ENCODE data around the gene CCDC50.

Gene CCDC50

DNA sequence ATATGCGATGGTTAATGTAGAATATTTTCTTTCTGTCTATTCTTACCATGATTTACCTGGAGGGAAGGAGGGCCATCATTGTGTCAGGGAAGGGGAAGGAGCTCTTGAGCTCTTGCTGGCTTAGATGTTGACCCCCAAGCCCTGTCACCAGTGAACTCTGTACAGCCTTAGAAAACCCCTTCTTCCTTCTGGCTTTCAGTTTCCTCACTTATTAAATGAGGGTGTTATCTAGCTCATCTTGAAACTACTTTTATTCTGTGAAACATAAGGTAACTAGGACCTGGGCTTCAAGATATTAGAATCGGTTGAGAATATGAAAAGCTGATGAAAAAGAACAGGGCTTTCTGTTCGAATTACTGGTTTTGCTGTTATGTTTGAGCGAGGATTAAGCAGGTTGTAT, 26.2 kb downstream of the CCDC50 start:
- Histone ChIP-seq H2AFZ (ENCODE audit: low read depth, low read length) (no peak overlapping the region), H3K9me3 (ENCODE audit: insufficient read depth, low read length, severe bottlenecking) (no peaks in the 10 kb centered on the region), H3K4me1 (ENCODE audit: insufficient read depth, low read length) (no peaks in the 10 kb centered on the region), H3K4me2 (ENCODE audit: insufficient read depth, low read length) (no peak overlapping the region), H3K27ac (ENCODE audit: low read length) (no peak overlapping the region), H3K79me2 (ENCODE audit: insufficient read depth, low read length) (no peaks in the 10 kb centered on the region), H3K4me3 (ENCODE audit: low read depth in 1 of 2, low read length in 2 of 2) (no peak overlapping the region), H4K20me1 (ENCODE audit: insufficient read depth, low read length) (no peaks in the 10 kb centered on the region), H3K9ac (ENCODE audit: low read depth, low read length) (no peak overlapping the region), H3K36me3 (ENCODE audit: insufficient read depth, low read length) (no peaks in the 10 kb centered on the region), H3K27me3 (ENCODE audit: insufficient read depth, low read length, poor library complexity) (no peaks in the 10 kb centered on the region)
- DNase-seq (no peak), ATAC-seq (ENCODE audit: insufficient read depth, low read depth) (no peak)
- TF ChIP-seq, protein P1, sequence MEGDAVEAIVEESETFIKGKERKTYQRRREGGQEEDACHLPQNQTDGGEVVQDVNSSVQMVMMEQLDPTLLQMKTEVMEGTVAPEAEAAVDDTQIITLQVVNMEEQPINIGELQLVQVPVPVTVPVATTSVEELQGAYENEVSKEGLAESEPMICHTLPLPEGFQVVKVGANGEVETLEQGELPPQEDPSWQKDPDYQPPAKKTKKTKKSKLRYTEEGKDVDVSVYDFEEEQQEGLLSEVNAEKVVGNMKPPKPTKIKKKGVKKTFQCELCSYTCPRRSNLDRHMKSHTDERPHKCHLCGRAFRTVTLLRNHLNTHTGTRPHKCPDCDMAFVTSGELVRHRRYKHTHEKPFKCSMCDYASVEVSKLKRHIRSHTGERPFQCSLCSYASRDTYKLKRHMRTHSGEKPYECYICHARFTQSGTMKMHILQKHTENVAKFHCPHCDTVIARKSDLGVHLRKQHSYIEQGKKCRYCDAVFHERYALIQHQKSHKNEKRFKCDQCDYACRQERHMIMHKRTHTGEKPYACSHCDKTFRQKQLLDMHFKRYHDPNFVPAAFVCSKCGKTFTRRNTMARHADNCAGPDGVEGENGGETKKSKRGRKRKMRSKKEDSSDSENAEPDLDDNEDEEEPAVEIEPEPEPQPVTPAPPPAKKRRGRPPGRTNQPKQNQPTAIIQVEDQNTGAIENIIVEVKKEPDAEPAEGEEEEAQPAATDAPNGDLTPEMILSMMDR (IDR thresholded peaks at IDR 0.05; ENCODE audit: borderline replicate concordance, extremely low read depth, low read length, poor library complexity, severe bottlenecking): no peak
- no peak for TF ChIP-seq EZH2 (IDR thresholded peaks at IDR 0.05; ENCODE audit: borderline replicate concordance, low read depth, low read length, severe bottlenecking)

DNA sequence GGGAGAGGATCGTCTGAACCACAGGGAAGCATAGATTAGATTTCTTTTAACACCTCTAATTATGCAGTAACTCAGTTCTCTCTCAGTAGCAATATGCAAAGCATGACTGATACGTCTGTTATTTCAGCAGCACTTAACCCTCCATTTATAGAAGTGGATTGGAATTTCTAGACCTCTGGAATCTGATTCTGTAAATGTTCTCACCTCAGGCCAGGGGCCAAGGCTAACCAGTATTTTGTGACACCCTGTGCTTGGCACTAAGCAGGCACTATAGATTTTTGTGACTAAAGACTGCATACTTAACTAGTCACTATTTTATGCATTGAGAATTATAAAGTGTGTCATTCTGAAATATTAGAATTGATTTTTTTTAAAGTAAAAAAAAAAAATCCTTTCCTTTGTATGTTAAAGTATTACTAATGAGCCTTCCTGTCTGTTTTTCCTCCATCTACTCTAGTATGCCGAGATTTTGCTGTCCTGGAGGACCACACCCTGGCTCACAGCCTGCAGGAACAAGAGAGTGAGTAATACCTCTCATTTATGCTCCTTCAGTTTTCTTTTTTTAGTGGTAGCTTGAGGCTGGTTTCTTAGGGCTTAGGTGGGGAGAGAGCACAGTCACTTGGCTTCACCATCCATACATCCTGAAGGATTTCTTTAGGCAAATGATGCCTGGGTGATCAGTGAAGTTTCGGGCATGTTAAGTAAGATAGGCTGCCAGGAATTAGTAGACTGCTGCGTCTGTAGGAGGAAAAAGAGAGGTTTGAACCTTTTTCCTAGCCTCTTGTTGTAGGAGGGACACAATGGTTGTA, 27.6 kb downstream of the CCDC50 start:
- H3K4me3 ChIP-seq (ENCODE audit: low read depth in 1 of 2, low read length in 2 of 2): no peak overlapping the region
- DNase-seq (no peak), ATAC-seq (ENCODE audit: insufficient read depth, low read depth) (no peak)
- H3K27me3 ChIP-seq (ENCODE audit: insufficient read depth, low read length, poor library complexity): no peaks in the 10 kb centered on the region
- H3K9me3 ChIP-seq (ENCODE audit: insufficient read depth, low read length, severe bottlenecking): no peaks in the 10 kb centered on the region
- no peaks in the 10 kb centered on the region for H3K79me2 ChIP-seq (ENCODE audit: insufficient read depth, low read length)
- no peak overlapping the region for H2AFZ ChIP-seq (ENCODE audit: low read depth, low read length)
- no peak overlapping the region for H3K27ac ChIP-seq (ENCODE audit: low read length)
- TF ChIP-seq, protein P1 (IDR thresholded peaks at IDR 0.05; ENCODE audit: borderline replicate concordance, extremely low read depth, low read length, poor library complexity, severe bottlenecking): no peak
- TF ChIP-seq EZH2 (IDR thresholded peaks at IDR 0.05; ENCODE audit: borderline replicate concordance, low read depth, low read length, severe bottlenecking): no peak
- H3K36me3 ChIP-seq (ENCODE audit: insufficient read depth, low read length): no peaks in the 10 kb centered on the region
- no peak overlapping the region for H3K9ac ChIP-seq (ENCODE audit: low read depth, low read length)
- H4K20me1 ChIP-seq (ENCODE audit: insufficient read depth, low read length): no peaks in the 10 kb centered on the region
- H3K4me1 ChIP-seq (ENCODE audit: insufficient read depth, low read length): no peaks in the 10 kb centered on the region
- H3K4me2 ChIP-seq (ENCODE audit: insufficient read depth, low read length): no peak overlapping the region

DNA sequence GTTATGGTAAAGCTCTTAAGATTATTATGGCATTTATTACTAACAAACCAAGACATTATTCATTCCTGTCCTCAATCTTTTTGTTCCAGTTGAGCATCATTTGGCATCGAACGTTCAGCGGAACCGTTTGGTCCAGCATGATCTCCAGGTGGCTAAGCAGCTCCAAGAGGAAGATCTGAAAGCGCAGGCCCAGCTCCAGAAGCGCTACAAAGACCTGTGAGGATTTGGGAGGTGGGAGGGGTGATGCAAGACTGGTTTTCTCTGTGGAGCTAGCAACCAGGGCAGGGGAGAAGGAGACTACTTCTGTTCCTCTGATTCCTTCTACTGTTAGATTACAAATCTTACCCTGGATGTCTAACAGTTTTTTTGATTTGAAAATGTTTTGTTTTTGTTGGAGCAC, 28.7 kb downstream of the CCDC50 start:
- no peak for DNase-seq
- H3K4me2 ChIP-seq (ENCODE audit: insufficient read depth, low read length): no peak overlapping the region
- H4K20me1 ChIP-seq (ENCODE audit: insufficient read depth, low read length): no peaks in the 10 kb centered on the region
- no peak for TF ChIP-seq EZH2 (IDR thresholded peaks at IDR 0.05; ENCODE audit: borderline replicate concordance, low read depth, low read length, severe bottlenecking)
- TF ChIP-seq, protein P1 (IDR thresholded peaks at IDR 0.05; ENCODE audit: borderline replicate concordance, extremely low read depth, low read length, poor library complexity, severe bottlenecking): no peak
- H3K79me2 ChIP-seq (ENCODE audit: insufficient read depth, low read length): no peaks in the 10 kb centered on the region
- no peaks in the 10 kb centered on the region for H3K9me3 ChIP-seq (ENCODE audit: insufficient read depth, low read length, severe bottlenecking)
- H3K27me3 ChIP-seq (ENCODE audit: insufficient read depth, low read length, poor library complexity): no peaks in the 10 kb centered on the region
- H3K36me3 ChIP-seq (ENCODE audit: insufficient read depth, low read length): no peaks in the 10 kb centered on the region
- H3K27ac ChIP-seq (ENCODE audit: low read length): no peak overlapping the region
- H2AFZ ChIP-seq (ENCODE audit: low read depth, low read length): no peak overlapping the region
- H3K4me3 ChIP-seq (ENCODE audit: low read depth in 1 of 2, low read length in 2 of 2): no peak overlapping the region
- ATAC-seq (ENCODE audit: insufficient read depth, low read depth): no peak
- H3K4me1 ChIP-seq (ENCODE audit: insufficient read depth, low read length): no peaks in the 10 kb centered on the region
- no peak overlapping the region for H3K9ac ChIP-seq (ENCODE audit: low read depth, low read length)
